ENCODE results near the gene ST3GAL3. TPM values are rescaled to one million over a fixed set of nuclear protein-coding genes. Genes with fewer than 3 reads are reported as not detected.
A peak's percentile ranks its signal among the peaks of the same experiment; 100 is the strongest.

The ST3GAL3 gene
- total and polyA plus RNA-seq, 10 of the 15 experiments (the other 5 are each of a cell fraction or from before 2014, with no cell fraction given), result 1.2 to 19.3 (median 11.0) TPM

- ChIA-PET RAD21 (ENCODE audit: unreplicated experiment) (interaction anchor here (1.0 to 5.8 kb wide), 9 partner anchors 12 to 114 kb away, joined by 3 to 29 read pairs (median 5); no protein-coding TSS in a partner anchor), SMC1A (ENCODE audit: uncharacterized antibody, unreplicated experiment) (interaction anchor here (1.0 to 3.9 kb wide), 13 partner anchors 13 to 378 kb away, joined by 3 to 47 read pairs (median 7); partner anchors contain the start of gene HYI), POLR2A (interaction anchor here (0.6 to 1.5 kb wide), 6 partner anchors 10 to 181 kb away, joined by 3 to 7 read pairs (median 3); partner anchors contain the start of gene KDM4A), CTCF (interaction anchor here (0.6 to 2.2 kb wide), 10 partner anchors 8 to 115 kb away, joined by 3 to 18 read pairs (median 4); partner anchors contain the start of genes ARTN and IPO13)
- Histone ChIP-seq H3K4me1 (ENCODE audit: control insufficient read depth, insufficient read depth, low read length) (peaks cover 62% of the 10 kb centered on the region), H4K20me1 (ENCODE audit: control insufficient read depth, insufficient read depth) (no peaks in the 10 kb centered on the region), H3K4me3 (peak overlapping the region; percentile 22; the same call in 1 of the 2 replicates), H3K27ac (ENCODE audit: control insufficient read depth, insufficient read depth) (peak overlapping the region; percentile 95), H3K9me3 (replicated peaks; ENCODE audit: control insufficient read depth, insufficient read depth, low read length) (no peaks in the 10 kb centered on the region), H2AFZ (ENCODE audit: control insufficient read depth, low read depth, low read length) (no peak overlapping the region; the same call in 1 of the 2 replicates), H3K9ac (ENCODE audit: control insufficient read depth, insufficient read depth, low read length) (no peak overlapping the region), H3K4me2 (ENCODE audit: control insufficient read depth, insufficient read depth) (peak overlapping the region; percentile 81), H3K27me3 (replicated peaks in 1 of 2; ENCODE audit: control insufficient read depth in 2 of 2, insufficient read depth in 2 of 2, low read length in 1 of 2) (no peaks in the 10 kb centered on the region), H3K36me3 (ENCODE audit: control insufficient read depth in 2 of 2, insufficient read depth in 2 of 2, low read length in 1 of 2) (no peaks in the 10 kb centered on the region), H3K79me2 (ENCODE audit: control insufficient read depth, insufficient read depth, low read length) (peaks cover 3% of the 10 kb centered on the region)
- WGBS (ENCODE audit: insufficient coverage, insufficient replicate concordance, low lambda C conversion rate, missing lambda C conversion rate), result 36% methylated on average over 2 of the region's 2 CpGs
- TF ChIP-seq MEF2B (IDR thresholded peaks at IDR 0.05; ENCODE audit: partially characterized antibody, poor library complexity, severe bottlenecking) (no peak), ZNF217 (IDR thresholded peaks at IDR 0.05) (no peak), TAF1 (IDR thresholded peaks at IDR 0.05; ENCODE audit: borderline replicate concordance, low read depth, low read length) (no peak), ZBED1 (IDR thresholded peaks at IDR 0.05; ENCODE audit: borderline replicate concordance) (no peak), WRNIP1 (IDR thresholded peaks at IDR 0.05; ENCODE audit: borderline replicate concordance, low read depth, low read length) (no peak), MYC (IDR thresholded peaks at IDR 0.05; ENCODE audit: insufficient read depth, insufficient read length, insufficient replicate concordance, low read length, severe bottlenecking) (no peak), RAD51 (IDR thresholded peaks at IDR 0.05) (no peak), LARP7 (IDR thresholded peaks at IDR 0.05) (no peak)
- TF ChIP-seq, protein P1, sequence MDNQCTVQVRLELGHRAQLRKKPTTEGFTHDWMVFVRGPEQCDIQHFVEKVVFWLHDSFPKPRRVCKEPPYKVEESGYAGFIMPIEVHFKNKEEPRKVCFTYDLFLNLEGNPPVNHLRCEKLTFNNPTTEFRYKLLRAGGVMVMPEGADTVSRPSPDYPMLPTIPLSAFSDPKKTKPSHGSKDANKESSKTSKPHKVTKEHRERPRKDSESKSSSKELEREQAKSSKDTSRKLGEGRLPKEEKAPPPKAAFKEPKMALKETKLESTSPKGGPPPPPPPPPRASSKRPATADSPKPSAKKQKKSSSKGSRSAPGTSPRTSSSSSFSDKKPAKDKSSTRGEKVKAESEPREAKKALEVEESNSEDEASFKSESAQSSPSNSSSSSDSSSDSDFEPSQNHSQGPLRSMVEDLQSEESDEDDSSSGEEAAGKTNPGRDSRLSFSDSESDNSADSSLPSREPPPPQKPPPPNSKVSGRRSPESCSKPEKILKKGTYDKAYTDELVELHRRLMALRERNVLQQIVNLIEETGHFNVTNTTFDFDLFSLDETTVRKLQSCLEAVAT (IDR thresholded peaks at IDR 0.05), result no peak
- BruUV-seq (replicated peaks), result no TSS peak
- DNase-seq (ENCODE audit: low read depth, low spot score) (no peak), FAIRE-seq (no peak), ATAC-seq (no peak)
- intact Hi-C loops (cut with micrococcal nuclease; ENCODE audit: unreplicated experiment), result no loop called here
- in situ Hi-C loops (cut with MboI), result loop anchor here (10.0 kb wide), 1 partner anchor 877 kb away; the partner anchor contains the start of gene SLC2A1
Observed at GRCh38 chr1:43831851-43832250, 124.5 kb downstream of the ST3GAL3 start.

Measured in GM12878 (cell line).